Epithelial cell of prostate (primary cell): ENCODE results near the gene LRRC10B.

ENCODE experiments used
- DNase-seq: peaks from one replicate; pipeline ENCODE4 v3.0.0-alpha.2; 2011; ENCODE audit warnings: low read depth, low spot score
- H3K27ac ChIP-seq: fragments of 450-650 bp; 2 replicates; pipeline ENCODE4 v1.5.1; 2017; ENCODE audit warnings: mild to moderate bottlenecking

Gene LRRC10B

DNA sequence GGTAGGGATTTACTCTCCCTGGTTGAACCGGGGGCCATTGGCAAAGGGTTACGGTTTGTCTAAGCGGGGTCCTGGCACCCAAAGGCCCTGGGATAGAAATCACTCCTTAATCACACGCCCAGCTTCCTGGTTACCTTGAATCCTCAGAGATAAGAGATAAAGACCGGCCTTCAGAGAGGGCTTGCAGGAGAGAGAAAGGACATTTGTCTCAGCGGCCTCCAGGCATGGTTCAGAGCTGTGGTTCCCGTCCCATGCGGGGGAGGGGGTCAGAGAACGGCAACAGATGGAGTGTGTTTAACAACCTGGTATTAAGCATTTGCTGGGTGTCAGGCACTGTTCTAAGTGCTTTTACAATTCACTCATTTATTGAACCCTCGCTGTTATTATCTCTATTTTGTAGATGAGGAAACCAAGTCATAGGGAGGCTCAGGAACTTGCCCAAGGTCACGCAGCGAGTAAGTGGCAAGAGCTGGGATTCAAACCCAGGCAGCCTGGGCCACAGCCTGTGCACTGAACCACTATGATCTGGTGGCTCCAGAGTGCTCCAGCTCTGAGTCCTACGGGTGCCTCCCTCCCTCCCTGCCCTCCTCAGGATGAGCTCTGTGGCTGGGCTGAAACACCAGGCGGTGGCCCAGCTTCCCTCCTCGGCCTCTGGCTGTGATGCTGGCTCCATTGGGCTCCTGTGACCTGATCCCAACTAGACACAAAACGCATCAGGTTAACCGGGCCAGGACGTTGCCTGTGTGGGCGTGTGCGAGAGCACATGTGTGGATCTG, 18.6 kb downstream of the LRRC10B start:
- H3K27ac ChIP-seq, result no peak overlapping the region
- DNase-seq, result no peak

DNA sequence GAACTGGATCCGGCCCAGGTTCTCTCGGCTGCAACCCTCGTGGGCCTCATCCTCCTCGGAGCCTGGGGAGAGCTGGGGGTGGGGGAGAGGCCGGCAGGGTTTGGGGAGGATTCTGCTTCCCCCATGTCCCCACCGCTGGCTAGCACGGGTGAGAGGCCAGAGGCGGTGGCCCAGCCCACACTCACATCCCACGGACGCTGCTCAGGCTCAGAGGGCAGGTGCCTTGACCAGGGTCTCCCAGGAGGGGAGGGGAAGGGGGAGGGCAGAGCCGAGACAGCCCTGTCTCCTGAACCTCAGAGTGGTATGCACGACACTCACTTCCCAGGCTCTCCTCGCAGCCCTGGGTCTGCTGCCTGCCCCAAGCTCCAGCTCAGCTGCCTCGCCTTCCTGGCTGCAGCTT, 19.6 kb downstream of the LRRC10B start:
- no peak overlapping the region for H3K27ac ChIP-seq
- DNase-seq, result no peak

DNA sequence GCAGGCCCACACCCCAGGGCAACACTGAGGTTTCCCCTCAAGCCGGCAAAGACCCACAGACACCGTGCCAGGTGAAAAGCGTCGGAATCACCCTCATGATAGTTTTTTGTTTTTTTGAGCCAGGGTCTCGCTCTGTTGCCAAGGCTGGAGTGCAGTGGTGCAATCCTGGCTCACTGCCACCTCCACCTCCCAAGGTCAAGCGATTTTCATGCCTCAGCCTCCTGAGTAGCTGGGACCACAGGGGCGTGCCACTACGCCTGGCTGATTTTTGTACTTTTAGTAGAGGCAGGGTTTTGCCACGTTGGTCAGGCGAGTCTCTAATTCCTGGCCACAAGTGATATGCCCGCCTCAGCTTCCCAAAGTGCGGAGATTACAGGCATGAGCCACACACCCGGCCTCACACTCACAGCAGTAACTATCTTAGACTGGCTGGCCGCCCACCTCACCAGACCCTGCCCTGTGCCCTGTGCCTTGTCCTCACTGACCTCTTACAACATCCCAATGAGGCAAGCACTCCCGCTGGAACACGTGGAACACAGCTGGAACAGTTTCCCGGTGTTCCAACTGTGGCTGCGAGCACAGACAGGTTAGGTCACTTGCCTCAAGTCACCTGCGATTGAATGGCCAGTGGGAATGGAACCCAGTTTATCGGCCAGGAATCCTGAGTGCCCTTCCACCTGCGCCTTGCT, 21.1 kb downstream of the LRRC10B start:
- no peak overlapping the region for H3K27ac ChIP-seq
- DNase-seq, result no peak

DNA sequence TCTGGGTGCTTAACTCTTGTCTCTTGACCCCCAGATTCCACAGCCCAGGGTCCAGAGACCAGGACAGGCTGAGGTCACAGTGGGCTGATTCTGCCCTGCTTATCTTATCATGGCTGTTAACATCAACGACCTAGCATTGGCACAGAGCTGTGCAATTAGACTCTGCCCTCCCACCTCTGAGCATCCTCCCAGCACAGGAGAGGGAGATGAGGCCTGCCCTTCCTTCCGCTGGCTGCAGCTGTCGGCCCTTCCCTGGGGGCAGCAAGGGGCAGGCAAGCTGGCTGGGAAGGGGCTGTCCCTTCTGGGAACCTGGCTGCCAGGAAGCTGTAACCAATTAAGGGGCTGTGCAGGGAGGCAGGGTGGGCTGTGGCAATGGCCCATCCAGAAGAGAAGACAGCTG, 22.5 kb downstream of the LRRC10B start:
- no peak overlapping the region for H3K27ac ChIP-seq
- no peak for DNase-seq

DNA sequence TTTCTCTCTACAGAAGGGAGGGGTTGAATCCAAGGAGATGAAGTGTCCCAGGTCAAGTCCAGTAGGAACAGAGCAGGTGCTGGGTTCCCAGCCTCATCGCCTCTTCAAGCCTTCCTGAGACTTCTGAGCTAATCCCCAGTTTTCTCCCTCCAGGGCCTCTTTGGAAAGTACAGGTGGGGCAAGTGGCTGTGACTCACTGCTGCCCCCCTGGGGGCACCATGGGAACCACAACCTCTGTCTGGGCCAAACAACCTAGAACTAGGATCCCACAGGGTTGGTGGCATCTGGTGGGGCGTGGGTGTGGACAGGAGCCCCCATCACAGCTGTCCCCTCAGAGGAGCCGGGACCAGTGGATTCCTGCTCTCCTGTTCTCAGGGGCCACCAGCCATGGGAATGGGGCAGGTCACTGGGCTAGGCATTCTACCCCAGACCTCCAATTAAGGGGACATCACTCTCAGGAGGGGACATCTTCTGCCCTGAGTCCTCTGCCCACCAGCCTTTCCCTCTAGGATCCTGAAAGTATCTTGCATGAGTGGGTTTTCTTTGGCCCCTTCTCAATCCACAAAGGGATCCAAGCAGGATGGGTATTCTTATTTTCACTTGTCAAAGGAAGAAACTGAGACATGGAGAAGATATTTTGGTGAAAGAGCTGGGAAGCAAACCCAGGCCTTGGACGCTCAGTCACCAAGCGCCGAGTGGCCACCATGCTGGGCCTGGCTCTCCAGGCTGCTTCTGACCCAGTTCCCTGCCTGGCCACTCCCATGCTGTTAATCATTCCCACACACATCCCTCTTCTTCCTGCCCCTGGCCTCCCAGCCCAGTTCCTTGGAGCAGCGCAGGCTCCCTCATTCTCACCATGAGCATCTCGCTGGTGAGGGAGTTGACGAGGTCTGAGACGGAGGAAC, 23.8 kb downstream of the LRRC10B start:
- DNase-seq, result no peak
- H3K27ac ChIP-seq, result no peak overlapping the region

DNA sequence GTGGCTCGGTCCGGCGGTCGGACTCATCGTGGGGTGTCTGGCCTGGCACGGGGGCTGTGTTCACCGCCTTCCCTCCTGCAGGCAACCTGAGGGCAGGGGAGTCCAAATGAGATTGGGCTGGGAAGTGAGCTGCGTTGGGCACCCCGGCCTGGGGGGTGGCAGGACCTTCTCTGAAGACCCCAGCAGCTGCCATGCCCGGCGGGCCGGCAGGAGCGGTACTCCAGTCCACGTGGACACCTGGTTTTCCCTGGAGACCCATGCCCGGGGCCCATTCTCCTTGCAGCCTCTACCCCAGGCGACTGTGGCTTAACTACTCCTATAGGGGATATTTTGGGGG, 24.5 kb downstream of the LRRC10B start:
- no peak for DNase-seq
- H3K27ac ChIP-seq, result no peak overlapping the region

DNA sequence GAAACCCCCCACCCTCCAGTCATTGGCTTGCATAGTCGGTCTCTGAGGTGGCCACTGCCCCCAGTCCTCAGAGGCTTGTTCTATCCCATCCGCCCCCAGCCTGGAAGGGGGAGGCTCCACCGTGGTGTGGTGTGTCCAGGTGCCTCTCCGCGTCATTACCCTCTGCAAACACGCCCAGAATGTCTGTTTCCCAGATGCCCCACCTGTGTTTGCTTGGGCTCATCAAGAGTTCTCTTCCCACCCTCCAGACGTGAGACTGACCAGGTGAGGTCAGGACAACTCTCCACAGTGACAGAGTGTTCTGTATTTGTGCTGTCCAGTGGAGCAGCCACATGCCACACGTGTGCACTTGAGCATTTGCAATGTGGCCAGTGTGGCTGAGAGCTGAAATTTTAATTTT, 24.9 kb downstream of the LRRC10B start:
- no peak overlapping the region for H3K27ac ChIP-seq
- DNase-seq, result no peak

DNA sequence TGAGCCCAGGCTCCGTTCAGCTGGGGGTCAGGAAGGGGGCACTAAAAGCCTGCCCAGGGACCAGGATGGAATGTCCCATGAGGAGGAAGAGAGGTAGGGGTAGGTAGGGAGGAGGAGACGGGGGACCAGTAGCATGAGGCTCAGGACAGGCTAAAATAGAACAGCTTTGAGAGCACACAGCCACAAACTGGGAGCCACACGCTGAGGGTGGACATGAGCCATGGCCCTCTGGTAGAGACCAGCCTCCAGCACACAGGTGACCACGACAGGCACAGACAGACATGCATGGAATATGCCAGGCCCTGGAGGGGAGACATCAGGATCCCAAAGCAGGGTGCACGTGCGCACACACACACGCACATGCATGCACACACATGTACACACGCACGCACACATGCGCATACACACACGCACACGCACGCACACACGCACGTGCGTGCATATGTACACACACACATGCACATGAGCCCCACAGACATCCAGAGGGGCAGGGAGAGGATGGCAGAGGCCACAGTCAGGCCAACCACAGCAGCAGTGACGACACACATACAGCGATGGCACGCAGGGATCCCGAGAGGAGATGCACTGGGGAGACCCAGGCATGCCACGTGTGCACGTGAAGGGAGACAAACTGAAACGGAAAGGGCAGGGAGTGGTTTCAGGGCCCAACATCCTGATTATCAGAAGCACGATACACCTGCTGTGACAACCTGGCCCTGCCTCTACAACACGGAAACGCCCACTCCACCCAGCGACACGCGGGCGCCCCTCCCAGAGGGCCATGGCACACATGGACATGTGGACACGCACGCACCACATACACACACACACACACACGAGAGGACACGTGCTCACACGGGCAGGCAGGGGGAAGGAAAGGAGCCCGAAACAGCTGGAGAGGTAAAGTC, 25.7 kb downstream of the LRRC10B start:
- no peak for DNase-seq
- H3K27ac ChIP-seq, result no peak overlapping the region

DNA sequence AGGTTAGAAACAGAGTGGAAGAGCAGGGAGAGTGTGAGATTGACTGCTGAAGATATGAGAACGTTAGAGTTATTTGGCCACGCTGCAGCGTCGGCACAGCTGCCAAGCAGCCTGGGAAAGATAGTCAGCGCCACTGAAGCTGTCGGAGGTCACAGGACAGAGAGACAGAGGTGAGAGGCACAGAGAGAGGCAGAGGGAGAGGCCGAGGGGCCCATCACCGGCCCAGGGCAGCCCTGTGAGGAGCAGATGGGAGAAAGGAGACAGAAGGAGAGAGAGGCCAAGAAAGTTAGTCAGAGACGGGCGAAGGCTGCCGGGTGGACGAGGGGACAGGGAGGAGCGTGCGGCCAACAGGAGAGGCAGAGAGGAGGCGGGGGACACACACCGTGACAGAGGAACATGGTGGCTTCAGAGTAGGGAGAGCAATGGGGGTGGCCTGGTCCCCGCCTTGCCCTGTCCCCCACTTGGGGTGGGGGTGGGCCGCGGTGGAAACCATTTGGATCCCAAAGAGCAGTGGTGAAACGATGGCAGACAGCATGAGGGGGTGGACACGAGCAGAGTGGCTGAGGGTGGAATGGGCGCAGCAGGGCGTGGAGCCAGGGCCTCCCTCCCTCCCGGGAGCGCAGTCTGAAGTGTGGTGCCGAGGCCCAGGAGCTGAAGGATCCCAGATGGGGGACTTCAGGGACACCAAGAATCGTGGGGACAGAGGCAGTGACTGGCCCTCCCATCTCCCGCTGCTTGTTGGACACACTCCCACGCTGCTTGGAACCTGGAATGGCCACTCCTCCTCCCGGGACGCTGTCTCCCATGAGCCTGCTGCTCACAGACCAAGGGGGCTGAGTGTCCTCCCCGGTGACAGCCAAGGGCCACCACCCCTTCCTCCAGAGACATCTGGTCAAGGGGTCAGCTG, 26.6 kb downstream of the LRRC10B start:
- H3K27ac ChIP-seq, result no peak overlapping the region
- DNase-seq, result no peak

DNA sequence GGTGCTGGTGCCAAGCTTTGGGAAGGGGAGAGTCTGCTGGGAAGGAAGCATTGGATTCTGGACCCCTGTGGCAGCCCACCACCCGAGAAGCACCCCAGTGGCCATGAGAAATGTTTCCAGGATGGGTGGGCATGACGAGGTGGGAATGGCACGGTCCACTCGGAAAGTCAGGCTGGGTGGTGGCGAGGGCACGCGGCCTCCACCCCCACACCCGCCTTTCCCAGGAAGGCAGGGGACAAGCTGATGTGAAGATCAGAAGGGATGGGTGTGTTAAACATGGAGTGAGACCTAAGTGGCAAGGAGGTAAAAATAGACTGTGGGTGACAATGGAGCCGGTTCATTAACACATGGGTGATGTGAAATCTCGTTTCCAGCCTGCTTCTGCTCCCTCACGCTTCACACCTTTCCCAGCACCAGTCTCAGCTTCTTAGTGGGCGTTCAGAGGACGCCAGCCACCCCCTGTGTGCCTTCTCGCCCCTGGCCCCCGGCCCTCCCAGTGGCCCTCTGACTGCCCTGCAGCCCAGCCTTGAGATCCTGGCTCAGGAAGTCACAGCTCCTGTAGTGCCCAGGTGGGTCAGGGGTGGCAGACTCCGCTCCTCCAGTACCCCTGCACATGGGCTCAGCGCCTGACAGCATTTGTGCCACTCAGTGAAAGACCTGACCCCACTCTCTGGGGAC, 27.6 kb downstream of the LRRC10B start:
- no peak overlapping the region for H3K27ac ChIP-seq
- DNase-seq, result no peak

DNA sequence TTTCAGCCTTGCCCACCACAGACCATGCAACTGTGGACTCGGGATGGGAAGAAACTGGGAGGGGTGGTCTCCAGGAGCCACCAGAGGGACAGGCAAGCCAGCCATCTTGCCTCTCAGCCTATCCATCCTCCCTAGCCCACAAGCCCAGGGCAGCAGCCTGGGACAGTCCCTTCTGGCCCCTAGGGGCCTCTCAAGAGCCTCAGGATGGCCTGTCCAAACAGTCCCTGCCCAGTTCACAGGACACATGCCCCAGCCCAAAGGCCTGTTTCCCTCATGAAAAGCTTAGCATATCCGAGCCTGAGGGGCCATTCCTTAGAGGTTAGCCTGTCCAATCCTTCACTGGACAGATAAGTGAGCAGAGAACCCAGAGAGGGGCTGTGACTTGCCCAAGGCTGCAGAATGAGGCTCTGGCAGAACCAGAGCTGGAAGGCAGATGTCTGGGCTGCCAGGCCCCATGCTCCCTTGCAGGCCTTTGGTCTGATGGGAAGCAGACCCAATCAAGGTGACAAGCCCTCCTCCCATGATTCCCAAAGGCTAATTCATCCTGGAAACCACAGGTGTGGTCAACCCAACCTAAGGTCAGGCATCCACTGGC, 28.2 kb downstream of the LRRC10B start:
- DNase-seq, result no peak

DNA sequence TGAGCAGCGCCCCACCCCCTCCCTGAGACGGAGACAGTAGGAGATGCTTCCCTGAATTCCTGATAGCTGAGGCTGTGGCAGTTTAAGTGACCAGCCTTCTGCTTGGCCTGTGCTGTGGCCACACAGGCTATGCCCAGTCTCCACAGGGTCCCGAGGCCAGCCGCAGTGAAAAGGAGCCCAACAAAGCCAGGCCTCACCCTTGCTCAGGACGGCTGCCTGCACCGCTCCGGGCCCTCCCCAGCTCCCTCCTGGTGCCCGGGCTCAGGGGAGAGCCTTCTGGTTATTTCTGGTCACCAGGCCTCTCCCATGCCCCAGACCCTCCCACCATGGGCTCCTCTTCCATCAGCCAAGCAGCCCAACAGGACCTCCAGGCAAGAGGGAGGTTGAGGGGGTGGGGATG, 28.8 kb downstream of the LRRC10B start:
- H3K27ac ChIP-seq, result no peak overlapping the region

More for the DNA sequence above, 28.2 kb downstream of the LRRC10B start:
- H3K27ac ChIP-seq, result no peak overlapping the region

DNA sequence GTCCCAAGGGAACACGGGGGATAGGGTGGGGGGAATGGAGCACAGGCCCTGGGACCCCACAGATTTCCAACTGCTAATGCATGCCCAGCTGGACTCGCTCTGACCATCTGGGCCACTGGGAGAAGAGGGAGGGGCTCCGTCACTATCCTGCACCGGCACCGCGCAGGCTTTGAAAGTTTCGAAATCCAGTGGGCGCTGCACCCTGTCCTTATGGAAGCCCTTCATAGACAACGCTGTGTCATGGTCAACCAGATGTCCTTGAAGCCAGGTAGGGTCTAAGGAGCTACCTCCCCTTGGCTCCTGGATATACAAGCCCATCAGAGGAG, 30.1 kb downstream of the LRRC10B start:
- DNase-seq, result no peak

More for the DNA sequence above, 28.8 kb downstream of the LRRC10B start:
- no peak for DNase-seq

DNA sequence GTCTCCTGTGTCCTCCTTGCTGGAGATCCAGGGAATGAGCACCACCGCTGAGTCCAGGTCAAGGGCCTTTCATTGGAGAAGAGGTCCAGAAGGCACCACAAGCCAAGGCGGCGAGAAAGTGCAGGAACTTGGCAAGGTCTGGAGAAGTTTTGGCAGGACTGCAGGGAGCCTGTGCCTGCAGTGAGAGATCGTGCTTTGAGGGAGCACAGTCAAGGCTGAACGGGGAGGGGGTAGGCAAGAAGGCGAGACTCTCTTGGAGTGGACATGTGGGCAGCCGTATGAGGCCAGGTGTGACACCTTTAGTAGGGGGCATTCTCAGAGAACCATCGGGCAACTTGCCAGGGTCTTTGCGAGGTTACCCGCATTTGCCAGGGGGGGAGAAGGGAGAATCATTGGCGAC, 30.5 kb downstream of the LRRC10B start:
- DNase-seq, result no peak
- H3K27ac ChIP-seq, result no peak overlapping the region

More for the DNA sequence above, 30.1 kb downstream of the LRRC10B start:
- no peak overlapping the region for H3K27ac ChIP-seq

DNA sequence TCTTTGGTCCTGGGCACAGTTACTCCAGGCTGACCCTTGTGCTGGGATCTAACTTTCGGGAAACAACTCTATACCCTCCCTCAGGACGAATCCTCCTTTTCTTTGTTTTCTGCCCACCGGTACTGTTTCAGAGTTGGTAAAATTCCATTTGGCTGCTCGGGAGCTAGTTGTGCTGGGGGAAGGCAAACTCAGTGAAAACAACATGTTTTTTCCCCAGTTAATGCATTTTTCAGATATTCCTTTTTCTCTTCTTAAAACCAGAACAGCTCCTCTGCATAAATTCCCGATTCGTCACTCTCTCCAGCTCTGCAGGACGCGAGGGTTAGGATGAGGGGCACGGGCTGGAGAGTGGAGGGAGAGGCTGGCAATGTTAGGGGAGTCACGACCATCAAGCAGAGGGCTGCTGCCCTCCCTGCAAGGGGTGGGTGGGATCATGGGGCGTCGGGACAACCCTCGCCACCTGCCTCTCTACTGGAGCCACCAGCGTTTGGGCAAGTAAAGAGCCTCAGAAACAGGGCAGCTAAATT, 31.3 kb downstream of the LRRC10B start:
- no peak overlapping the region for H3K27ac ChIP-seq
- no peak for DNase-seq

DNA sequence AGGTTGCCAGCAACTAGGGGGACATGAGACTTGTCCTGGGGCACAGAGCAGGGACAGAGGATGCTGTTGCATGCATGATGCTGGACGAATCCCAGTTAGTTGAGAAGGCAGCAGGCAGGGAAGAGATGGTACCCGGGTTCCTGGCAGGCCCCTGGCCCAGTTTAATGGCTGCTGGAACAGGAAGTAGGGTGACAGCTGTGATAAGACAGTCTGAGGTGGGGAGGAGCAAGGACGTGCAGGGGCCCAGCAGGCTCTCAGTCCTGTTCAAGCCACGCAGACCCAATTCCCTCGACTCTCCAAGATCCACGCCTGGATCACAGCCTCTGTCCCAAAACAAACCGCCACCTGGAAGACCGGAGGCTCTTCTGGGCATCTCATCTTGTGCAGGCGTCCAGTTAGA, 32.0 kb downstream of the LRRC10B start:
- H3K27ac ChIP-seq, result no peak overlapping the region
- no peak for DNase-seq

DNA sequence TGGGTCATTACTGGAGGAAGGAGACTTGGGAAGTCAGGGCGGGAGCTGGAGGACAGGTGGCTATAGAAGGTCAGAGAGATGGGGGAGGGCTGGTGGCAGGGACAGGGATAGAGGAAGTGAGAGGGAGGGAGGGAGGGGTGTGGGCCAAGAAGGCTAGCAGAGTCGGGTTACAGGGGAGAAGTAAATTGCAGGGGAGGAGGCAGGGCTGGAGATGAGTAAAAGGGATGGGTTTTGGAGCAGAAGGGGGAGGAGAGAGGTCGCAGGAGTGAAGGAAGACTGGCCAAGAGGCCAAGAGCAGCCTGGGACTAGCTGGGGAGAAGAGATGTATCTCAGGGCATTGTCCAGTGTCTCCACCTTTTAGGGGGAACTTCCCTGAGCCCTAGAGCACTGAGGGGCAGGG, 33.0 kb downstream of the LRRC10B start:
- DNase-seq, result no peak
- no peak overlapping the region for H3K27ac ChIP-seq

DNA sequence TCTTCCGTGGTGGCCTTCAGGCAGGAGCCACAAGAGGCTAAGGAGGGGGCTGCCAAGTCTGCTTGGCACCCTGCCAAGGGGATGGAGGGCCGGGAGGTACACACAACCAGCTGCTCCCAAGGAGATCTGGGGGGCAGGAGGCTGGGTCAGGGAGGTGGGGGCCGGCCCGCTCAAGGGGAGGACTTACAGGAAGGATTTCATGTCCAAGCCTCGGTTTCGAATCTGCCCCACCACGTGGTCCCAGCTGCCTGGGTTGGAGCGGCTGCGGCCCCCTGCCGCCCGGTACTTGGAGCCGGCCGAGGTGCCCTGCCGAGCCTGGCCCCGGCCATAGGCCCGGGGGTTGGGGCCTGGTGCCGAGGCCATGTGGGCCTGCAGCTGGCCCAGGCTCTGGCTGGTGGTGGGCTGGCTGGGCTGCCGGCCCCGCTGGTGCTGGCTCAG, 33.5 kb downstream of the LRRC10B start:
- DNase-seq, result no peak
- H3K27ac ChIP-seq, result no peak overlapping the region
